ENCODE results near the gene GBE1. TPM values are rescaled to one million over a fixed set of nuclear protein-coding genes. Genes with fewer than 3 reads are reported as not detected.

Gene GBE1
- total RNA-seq, 1 donor from 2014 or later: 39.2 TPM

DNA sequence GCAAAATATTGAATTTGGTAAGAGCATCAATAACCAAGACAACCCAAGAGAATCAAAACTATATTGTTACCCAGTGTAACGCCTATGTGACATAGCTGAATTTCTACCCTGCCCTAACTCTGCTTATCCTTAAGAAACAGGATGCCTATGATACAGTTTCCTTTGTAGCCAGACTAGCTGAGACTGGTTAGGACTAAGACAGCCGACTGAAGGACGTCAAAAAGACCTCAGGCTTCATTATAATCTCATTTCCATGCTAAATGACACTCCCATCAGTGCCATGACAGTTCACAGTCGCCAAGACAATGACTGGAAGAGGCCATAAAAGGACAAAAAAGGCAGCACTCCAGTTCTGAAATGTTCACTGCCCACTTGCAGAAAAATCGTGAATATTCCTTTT lies 66.8 kb downstream of the GBE1 start:
- peaks cover 3% of the 10 kb centered on the region for H3K9me3 Mint-ChIP-seq (ENCODE audit: unreplicated experiment)
- peaks cover 10% of the 10 kb centered on the region for H3K36me3 Mint-ChIP-seq (ENCODE audit: unreplicated experiment)
- TF ChIP-seq, protein P1, sequence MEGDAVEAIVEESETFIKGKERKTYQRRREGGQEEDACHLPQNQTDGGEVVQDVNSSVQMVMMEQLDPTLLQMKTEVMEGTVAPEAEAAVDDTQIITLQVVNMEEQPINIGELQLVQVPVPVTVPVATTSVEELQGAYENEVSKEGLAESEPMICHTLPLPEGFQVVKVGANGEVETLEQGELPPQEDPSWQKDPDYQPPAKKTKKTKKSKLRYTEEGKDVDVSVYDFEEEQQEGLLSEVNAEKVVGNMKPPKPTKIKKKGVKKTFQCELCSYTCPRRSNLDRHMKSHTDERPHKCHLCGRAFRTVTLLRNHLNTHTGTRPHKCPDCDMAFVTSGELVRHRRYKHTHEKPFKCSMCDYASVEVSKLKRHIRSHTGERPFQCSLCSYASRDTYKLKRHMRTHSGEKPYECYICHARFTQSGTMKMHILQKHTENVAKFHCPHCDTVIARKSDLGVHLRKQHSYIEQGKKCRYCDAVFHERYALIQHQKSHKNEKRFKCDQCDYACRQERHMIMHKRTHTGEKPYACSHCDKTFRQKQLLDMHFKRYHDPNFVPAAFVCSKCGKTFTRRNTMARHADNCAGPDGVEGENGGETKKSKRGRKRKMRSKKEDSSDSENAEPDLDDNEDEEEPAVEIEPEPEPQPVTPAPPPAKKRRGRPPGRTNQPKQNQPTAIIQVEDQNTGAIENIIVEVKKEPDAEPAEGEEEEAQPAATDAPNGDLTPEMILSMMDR (IDR thresholded peaks at IDR 0.05): no peak
- no peak overlapping the region for H3K4me3 Mint-ChIP-seq (ENCODE audit: unreplicated experiment)
- no peaks in the 10 kb centered on the region for H3K27me3 Mint-ChIP-seq (ENCODE audit: unreplicated experiment)
- no peak for DNase-seq (ENCODE audit: extremely low spot score, unreplicated experiment)
- H3K27ac Mint-ChIP-seq (ENCODE audit: unreplicated experiment): no peak overlapping the region
- H3K4me1 Mint-ChIP-seq (ENCODE audit: unreplicated experiment): no peaks in the 10 kb centered on the region

GRCh38 chr3:81692766-81693165 lies 68.7 kb downstream of the GBE1 start:
- Mint-ChIP-seq H3K27ac (ENCODE audit: unreplicated experiment) (no peak overlapping the region), H3K4me3 (ENCODE audit: unreplicated experiment) (no peak overlapping the region), H3K36me3 (ENCODE audit: unreplicated experiment) (peaks cover 6% of the 10 kb centered on the region), H3K9me3 (ENCODE audit: unreplicated experiment) (peaks cover 3% of the 10 kb centered on the region), H3K4me1 (ENCODE audit: unreplicated experiment) (no peaks in the 10 kb centered on the region), H3K27me3 (ENCODE audit: unreplicated experiment) (no peaks in the 10 kb centered on the region)
- DNase-seq (ENCODE audit: extremely low spot score, unreplicated experiment): no peak
- TF ChIP-seq, protein P1 (IDR thresholded peaks at IDR 0.05): no peak

DNA sequence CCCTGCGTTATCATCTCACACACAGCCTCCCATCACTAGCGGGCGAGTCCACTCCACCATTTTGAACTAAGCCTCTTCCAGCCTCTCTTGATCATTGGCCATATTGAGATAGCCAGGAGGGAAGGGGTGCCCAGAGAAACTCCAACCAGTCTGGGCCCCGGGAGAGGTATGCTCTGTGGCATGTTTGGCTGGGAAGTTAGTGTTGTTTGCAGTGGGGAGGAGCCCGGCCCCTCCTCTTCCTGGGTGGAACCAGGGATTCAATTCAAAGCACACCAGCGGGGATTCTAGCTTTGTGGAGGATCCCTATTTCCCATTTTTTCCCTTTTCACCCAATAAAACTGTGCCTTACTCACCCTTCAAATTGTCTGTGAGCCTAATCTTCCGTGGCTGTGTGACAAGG lies 71.8 kb downstream of the GBE1 start:
- peaks cover 3% of the 10 kb centered on the region for H3K9me3 Mint-ChIP-seq (ENCODE audit: unreplicated experiment)
- DNase-seq (ENCODE audit: extremely low spot score, unreplicated experiment): no peak
- TF ChIP-seq, protein P1 (IDR thresholded peaks at IDR 0.05): no peak
- no peak overlapping the region for H3K27ac Mint-ChIP-seq (ENCODE audit: unreplicated experiment)
- peaks cover 10% of the 10 kb centered on the region for H3K36me3 Mint-ChIP-seq (ENCODE audit: unreplicated experiment)
- H3K4me1 Mint-ChIP-seq (ENCODE audit: unreplicated experiment): peaks cover 5% of the 10 kb centered on the region
- no peaks in the 10 kb centered on the region for H3K27me3 Mint-ChIP-seq (ENCODE audit: unreplicated experiment)
- H3K4me3 Mint-ChIP-seq (ENCODE audit: unreplicated experiment): no peak overlapping the region

- TF ChIP-seq, protein P1 (IDR thresholded peaks at IDR 0.05): no peak
- Mint-ChIP-seq H3K4me1 (ENCODE audit: unreplicated experiment) (peaks cover 8% of the 10 kb centered on the region), H3K27me3 (ENCODE audit: unreplicated experiment) (no peaks in the 10 kb centered on the region), H3K27ac (ENCODE audit: unreplicated experiment) (no peak overlapping the region), H3K4me3 (ENCODE audit: unreplicated experiment) (no peak overlapping the region), H3K36me3 (ENCODE audit: unreplicated experiment) (peaks cover 15% of the 10 kb centered on the region), H3K9me3 (ENCODE audit: unreplicated experiment) (peaks cover 4% of the 10 kb centered on the region)
- DNase-seq (ENCODE audit: extremely low spot score, unreplicated experiment): no peak
Observed at GRCh38 chr3:81684751-81685395, 76.6 kb downstream of the GBE1 start.

- Mint-ChIP-seq H3K4me1 (ENCODE audit: unreplicated experiment) (no peaks in the 10 kb centered on the region), H3K4me3 (ENCODE audit: unreplicated experiment) (no peak overlapping the region), H3K27me3 (ENCODE audit: unreplicated experiment) (no peaks in the 10 kb centered on the region), H3K36me3 (ENCODE audit: unreplicated experiment) (peaks cover 14% of the 10 kb centered on the region), H3K27ac (ENCODE audit: unreplicated experiment) (no peak overlapping the region), H3K9me3 (ENCODE audit: unreplicated experiment) (peaks cover 4% of the 10 kb centered on the region)
- no peak for DNase-seq (ENCODE audit: extremely low spot score, unreplicated experiment)
- TF ChIP-seq, protein P1 (IDR thresholded peaks at IDR 0.05): no peak
Observed at GRCh38 chr3:81676706-81677456, 84.6 kb downstream of the GBE1 start.
